T-helper 17 cell (primary cell): ENCODE data around the gene CCDC137. TPM values are rescaled to one million over a fixed set of nuclear protein-coding genes. Genes with fewer than 3 reads are reported as not detected.
A peak's percentile ranks its signal among the peaks of the same experiment; 100 is the strongest.
"Not testable (repeated sequence)": the region's sequence is repeated elsewhere in the genome, so short reads cannot be mapped to it uniquely, and the experiment has no call there.

Source experiments
- ATAC-seq: fragments of 150-1000 bp; cut with Tn5 transposase; 2 replicates; pipeline ENCODE4 v1.10.0; 2021; ENCODE audit warnings: mild to moderate bottlenecking, moderate library complexity
- DNase-seq, 3 donors: peaks; one replicate each; pipeline versions ENCODE4 v3.0.0 to v3.0.0-alpha.2; 2020 to 2021
- H3K9me3 ChIP-seq: one replicate; pipeline ENCODE4 v1.7.0; 2013; ENCODE audit warnings: low read length, mild to moderate bottlenecking; ENCODE audit not compliant: control insufficient read depth, poor library complexity, severe bottlenecking
- H3K27ac Mint-ChIP-seq: one replicate; pipeline ENCODE4 v1.8.0; 2022; ENCODE audit warnings: mild to moderate bottlenecking, moderate library complexity, mixed read lengths
- H3K27me3 Mint-ChIP-seq: one replicate; pipeline ENCODE4 v1.8.0; 2022; ENCODE audit warnings: mixed read lengths
- H3K36me3 Mint-ChIP-seq: one replicate; pipeline ENCODE4 v1.8.0; 2022; ENCODE audit warnings: low read depth, mixed read lengths
- H3K4me1 Mint-ChIP-seq: one replicate; pipeline ENCODE4 v1.8.0; 2022; ENCODE audit warnings: mild to moderate bottlenecking, mixed read lengths
- H3K4me3 Mint-ChIP-seq: one replicate; pipeline ENCODE4 v1.8.0; 2022; ENCODE audit warnings: mild to moderate bottlenecking, moderate library complexity, mixed read lengths
- total RNA-seq, 4 donors: library from RNA in 2 of 4; stranded (reverse) in 2 of 4; gene quantifications; one replicate each; pipeline ENCODE4 v1.2.3 and lab custom pipeline; 2022 to 2026

CCDC137 gene
- total RNA-seq, 2 donors from 2014 or later, result 15.0 to 18.4 TPM

DNA sequence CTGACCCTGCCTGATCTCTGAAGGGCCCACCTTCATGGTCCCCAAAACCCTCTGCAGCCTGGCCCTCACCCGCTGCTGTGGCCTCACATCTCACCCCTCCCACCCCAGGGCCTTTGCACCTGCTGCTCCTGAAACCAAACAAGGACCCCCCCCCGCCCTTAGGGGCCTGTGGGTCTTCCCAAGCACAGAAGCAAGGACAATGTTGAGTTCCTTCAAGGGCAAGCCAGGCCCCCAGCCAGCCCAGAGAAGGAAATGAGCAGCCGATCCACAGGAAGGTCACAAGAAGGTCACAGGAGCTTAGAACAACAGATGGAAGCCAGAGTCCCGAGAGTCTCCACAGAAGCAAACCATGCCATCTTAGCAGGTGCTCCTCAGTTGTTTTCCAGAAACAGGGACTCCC, 9.7 kb upstream of the CCDC137 start:
- H3K27ac Mint-ChIP-seq, result no peak overlapping the region
- H3K4me1 Mint-ChIP-seq, result peaks cover 13% of the 10 kb centered on the region
- no peaks in the 10 kb centered on the region for H3K9me3 ChIP-seq
- DNase-seq (no peak), ATAC-seq (no peak)
- H3K36me3 Mint-ChIP-seq, result peaks cover under 1% of the 10 kb centered on the region
- H3K4me3 Mint-ChIP-seq, result no peak overlapping the region
- peaks cover 8% of the 10 kb centered on the region for H3K27me3 Mint-ChIP-seq

DNA sequence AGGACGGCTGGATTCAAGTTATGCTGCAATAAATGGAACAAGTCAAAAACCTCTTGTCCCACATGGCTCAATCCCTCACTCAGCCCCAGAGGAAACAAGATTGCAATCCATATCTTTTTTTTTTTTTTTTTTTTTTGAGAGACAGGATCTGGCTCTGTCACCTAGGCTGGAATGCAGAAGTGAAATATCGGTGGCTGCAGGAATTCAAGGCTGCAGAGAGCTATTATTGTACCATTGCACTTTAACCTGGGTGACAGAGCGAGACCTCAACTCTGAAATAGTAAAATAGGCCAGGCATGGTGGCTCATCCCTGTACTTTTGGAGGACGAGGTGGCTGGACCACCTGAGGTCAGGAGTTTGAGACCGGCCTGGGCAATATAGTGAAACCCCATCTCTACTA, 7.5 kb upstream of the CCDC137 start:
- Mint-ChIP-seq H3K27ac (no peak overlapping the region), H3K36me3 (no peaks in the 10 kb centered on the region), H3K4me3 (no peak overlapping the region), H3K27me3 (peaks cover 1% of the 10 kb centered on the region), H3K4me1 (peaks cover 16% of the 10 kb centered on the region)
- ATAC-seq (no peak), DNase-seq (no peak)
- H3K9me3 ChIP-seq, result no peaks in the 10 kb centered on the region

DNA sequence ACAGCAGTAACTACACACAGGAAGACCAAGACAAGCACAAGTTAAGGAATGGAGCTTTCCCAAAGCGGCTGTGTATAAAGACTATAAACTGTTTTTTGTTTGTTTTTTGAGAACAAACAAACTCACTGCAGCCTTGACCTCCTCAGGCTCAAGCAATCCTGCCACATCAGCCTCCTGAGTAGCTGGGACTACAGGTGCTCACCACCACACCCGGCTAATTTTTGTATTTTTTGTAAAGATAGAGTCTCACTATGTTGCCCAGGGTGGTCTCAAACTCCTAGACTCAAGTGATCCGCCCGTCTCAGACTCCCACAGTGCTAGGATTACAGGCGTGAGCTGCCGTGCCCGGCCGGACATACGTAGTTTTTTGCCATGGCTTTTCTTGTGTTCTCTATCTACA, 6.1 kb upstream of the CCDC137 start:
- Mint-ChIP-seq H3K27ac (peak overlapping the region; percentile 11), H3K36me3 (no peaks in the 10 kb centered on the region), H3K4me1 (peaks cover 21% of the 10 kb centered on the region), H3K27me3 (no peaks in the 10 kb centered on the region), H3K4me3 (no peak overlapping the region)
- no peaks in the 10 kb centered on the region for H3K9me3 ChIP-seq
- no peak for ATAC-seq
- DNase-seq, result no peak

DNA sequence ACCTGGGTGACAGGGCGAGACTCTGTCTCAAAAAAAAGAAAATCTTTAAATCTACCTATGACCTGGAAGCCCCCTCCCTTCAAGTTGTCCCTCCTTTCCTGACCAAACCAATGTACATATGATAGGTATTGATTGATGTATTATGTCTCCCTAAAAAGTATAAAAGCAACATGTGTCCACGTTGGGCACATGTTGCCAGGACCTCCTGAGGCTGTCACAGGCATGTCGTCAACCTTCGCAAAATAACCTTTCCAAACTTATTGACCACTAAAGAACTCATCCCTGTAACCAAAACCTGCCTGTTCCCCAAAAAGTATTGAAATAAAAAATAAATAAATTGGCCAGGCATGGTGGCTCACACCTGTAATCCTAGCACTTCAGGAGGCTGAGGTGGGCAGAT, 4.5 kb upstream of the CCDC137 start:
- no peak for DNase-seq
- no peak overlapping the region for H3K4me3 Mint-ChIP-seq
- no peaks in the 10 kb centered on the region for H3K9me3 ChIP-seq
- no peaks in the 10 kb centered on the region for H3K36me3 Mint-ChIP-seq
- H3K4me1 Mint-ChIP-seq, result peaks cover 27% of the 10 kb centered on the region
- H3K27ac Mint-ChIP-seq, result peak overlapping the region; percentile 91
- H3K27me3 Mint-ChIP-seq, result no peaks in the 10 kb centered on the region
- ATAC-seq, result no peak

DNA sequence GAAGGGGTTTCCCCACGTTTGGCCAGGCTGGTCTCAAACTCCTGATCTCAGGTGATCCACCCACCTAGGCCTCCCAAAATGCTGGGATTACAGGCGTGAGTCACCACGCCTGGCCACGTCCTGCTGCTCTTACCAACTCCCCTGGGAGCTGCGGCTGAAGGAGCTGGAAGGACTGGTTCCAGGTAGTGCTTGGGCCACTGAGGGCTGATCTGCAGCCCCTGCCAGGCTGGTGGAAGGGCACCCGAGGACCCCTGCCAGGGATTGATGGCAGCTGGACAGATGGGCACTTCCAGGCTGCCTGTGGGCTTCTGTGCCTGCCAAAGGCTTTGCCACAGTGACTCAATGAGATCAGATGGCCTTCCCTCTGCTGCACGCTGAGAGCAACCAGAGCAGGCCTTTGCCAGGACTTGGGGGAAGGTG, 2.5 kb upstream of the CCDC137 start:
- H3K9me3 ChIP-seq, result no peaks in the 10 kb centered on the region
- no peak for ATAC-seq
- peak overlapping the region; percentile 91 for H3K27ac Mint-ChIP-seq
- H3K27me3 Mint-ChIP-seq, result no peaks in the 10 kb centered on the region
- no peak for DNase-seq
- H3K4me1 Mint-ChIP-seq, result peaks cover 33% of the 10 kb centered on the region
- H3K4me3 Mint-ChIP-seq, result peak overlapping the region; percentile 21
- no peaks in the 10 kb centered on the region for H3K36me3 Mint-ChIP-seq

DNA sequence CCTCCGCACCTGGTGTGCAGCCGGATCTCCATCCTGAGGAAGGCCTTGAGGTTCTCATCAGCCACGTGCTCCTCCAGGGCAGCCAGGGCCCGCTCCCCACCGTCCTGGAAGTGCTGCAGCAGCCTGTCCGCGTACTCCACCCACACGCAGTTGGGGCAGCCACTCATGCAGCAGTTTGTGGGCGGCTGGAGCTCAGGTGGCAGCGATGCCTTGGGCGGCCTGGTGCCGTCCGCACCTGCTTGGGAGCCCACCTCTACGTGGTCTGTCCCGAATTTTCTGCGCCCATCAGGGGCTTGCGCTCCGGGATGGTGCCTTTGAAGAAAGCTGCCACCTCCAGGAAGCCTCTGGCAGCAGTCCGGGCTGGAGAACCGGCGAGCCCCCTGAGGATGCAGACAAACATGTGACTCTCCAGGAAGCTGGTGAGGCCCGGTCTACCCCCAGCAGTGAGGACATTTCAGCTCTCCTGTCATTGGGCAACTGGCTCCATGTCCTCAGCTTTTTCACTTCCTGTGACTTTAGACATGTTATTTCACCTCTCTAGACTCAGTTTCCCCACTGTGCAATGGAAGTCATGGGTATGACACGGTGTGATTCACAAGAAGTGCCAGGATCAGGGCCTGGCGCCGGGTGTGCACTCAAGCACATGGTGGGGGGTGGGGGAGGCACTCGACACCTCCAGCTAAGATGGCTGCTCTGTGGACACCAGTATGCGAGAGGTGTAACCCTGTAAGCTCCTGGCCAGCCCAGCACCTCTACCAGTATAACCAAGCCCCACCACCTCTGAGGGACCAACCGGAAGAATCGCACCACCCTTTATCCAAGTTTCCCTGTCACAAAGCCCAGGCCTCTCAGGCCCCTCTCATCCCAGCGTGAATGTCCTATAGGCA, 1.1 kb upstream of the CCDC137 start:
- ATAC-seq, result peak; percentile 16
- no peak for DNase-seq
- H3K27me3 Mint-ChIP-seq, result no peaks in the 10 kb centered on the region
- H3K4me3 Mint-ChIP-seq, result peak overlapping the region; percentile 96
- H3K27ac Mint-ChIP-seq, result peak overlapping the region; percentile 91
- H3K4me1 Mint-ChIP-seq, result peaks cover 35% of the 10 kb centered on the region
- no peaks in the 10 kb centered on the region for H3K9me3 ChIP-seq
- H3K36me3 Mint-ChIP-seq, result no peaks in the 10 kb centered on the region

DNA sequence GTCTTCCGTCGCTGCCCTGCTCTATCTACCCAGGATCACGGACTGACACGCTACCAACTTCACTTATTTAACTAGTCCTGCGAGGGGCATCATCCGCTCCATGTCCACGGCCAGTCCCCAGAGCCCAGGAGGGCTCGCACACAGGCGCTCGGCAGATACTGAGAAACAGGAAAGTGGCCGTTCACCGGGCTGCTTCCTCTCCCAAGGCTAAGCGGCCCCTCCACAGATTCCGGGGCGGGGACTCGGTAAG, 520 bp upstream of the CCDC137 start:
- H3K4me3 Mint-ChIP-seq, result peak overlapping the region; percentile 96
- peaks cover 35% of the 10 kb centered on the region for H3K4me1 Mint-ChIP-seq
- ATAC-seq (peak; percentile 21), DNase-seq (peak in 1 of 3 donors; percentile 24)
- peak overlapping the region; percentile 91 for H3K27ac Mint-ChIP-seq
- H3K9me3 ChIP-seq, result no peaks in the 10 kb centered on the region
- no peaks in the 10 kb centered on the region for H3K27me3 Mint-ChIP-seq
- no peaks in the 10 kb centered on the region for H3K36me3 Mint-ChIP-seq

DNA sequence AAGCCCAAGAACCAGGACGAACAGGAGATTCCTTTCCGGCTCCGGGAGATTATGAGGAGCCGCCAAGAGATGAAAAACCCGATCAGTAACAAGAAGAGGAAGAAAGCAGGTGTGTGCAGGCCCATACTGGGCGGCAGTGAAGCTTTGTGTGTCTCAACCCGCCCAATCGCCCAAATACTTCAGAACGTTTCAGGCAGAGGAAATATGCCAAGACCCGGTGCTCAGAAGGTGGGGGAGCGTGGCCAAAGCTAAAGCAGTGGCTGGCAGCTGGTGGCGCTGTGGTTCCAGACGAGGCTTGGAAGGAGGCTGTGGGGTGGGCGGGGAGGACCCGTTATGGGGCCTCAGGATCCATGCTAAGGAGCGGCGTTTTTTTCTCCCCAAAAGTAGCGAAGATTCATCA, 1.2 kb downstream of the CCDC137 start:
- peak overlapping the region; percentile 96 for H3K4me3 Mint-ChIP-seq
- peaks cover 33% of the 10 kb centered on the region for H3K4me1 Mint-ChIP-seq
- H3K9me3 ChIP-seq, result no peaks in the 10 kb centered on the region
- H3K36me3 Mint-ChIP-seq, result no peaks in the 10 kb centered on the region
- DNase-seq (no peak), ATAC-seq (no peak)
- peak overlapping the region; percentile 91 for H3K27ac Mint-ChIP-seq
- H3K27me3 Mint-ChIP-seq, result no peaks in the 10 kb centered on the region

DNA sequence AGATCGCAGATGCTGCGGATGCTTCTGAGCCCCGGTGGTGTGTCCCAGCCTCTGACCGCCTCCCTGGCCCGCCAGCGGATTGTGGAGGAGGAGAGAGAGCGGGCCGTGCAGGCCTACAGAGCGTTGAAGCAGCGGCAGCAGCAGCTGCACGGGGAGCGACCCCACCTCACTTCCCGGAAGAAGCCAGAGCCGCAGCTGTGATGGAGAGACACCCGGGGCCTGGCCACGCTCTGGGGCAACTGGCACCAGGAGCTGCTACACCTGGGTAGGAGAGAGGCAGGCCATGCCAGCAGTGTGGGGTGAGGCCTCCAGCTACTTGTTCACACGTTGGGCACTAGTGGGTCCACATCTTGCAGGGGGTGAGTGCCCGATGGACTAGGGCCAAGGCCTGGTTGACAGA, 6.0 kb downstream of the CCDC137 start:
- Mint-ChIP-seq H3K27me3 (no peaks in the 10 kb centered on the region), H3K36me3 (no peaks in the 10 kb centered on the region), H3K4me3 (no peak overlapping the region), H3K27ac (no peak overlapping the region), H3K4me1 (peaks cover 17% of the 10 kb centered on the region)
- DNase-seq, result no peak
- no peaks in the 10 kb centered on the region for H3K9me3 ChIP-seq
- ATAC-seq, result no peak

DNA sequence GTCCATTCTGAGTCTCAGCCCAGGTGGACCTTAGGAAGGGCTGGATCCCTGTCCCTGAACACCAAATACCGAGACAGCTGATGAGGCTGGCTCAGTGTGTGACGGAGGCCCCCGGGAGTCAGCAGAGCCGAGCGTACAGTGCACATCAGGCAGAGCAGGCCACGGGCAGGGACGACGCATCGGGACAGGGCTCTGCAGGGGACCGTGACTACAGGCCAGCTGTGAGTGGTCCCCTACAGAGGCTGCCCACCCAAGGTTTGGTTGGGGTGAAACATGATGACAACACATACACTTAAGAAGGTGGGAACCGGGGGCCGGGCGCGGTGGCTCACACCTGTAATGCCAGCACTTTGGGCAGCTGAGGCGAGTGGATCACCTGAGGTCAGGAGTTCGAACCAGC, 6.4 kb downstream of the CCDC137 start:
- Mint-ChIP-seq H3K27me3 (no peaks in the 10 kb centered on the region), H3K4me3 (no peak overlapping the region), H3K4me1 (peaks cover 15% of the 10 kb centered on the region), H3K27ac (no peak overlapping the region), H3K36me3 (no peaks in the 10 kb centered on the region)
- DNase-seq, result no peak
- no peak for ATAC-seq
- no peaks in the 10 kb centered on the region for H3K9me3 ChIP-seq

DNA sequence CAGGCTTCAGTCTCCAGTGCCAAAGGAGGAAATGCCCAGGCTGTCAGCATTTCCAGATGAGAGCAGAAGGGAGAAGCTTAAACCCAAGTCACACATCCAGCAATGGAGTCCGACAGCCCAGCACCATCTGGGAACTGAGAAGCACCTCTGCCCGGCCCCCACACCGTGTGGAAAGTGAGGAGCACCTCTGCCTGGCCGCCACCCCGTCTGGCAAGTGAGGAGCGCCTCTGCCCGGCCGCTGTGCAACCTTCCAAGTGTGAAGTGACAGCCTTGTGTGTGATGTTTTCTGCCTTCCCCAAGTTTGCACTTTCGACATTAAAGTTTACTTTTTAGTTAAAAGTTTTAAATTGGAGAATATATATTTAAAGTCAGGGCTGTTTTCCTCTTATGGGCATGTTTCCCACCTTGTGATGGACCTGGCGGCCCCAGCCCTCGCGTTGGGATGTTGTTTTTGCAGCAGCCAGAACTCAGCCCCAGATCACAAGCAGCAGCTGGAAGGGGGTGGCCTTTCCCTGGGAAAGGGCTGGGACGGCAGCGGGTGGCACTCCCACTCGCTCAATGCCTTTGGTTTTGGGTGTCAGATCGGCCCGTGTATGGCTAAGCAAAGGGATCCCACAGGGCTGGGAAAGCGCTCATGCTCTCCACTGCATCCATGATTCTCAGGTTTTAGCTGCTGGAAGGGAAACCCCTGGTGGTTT, 7.2 kb downstream of the CCDC137 start:
- no peak for ATAC-seq
- no peaks in the 10 kb centered on the region for H3K27me3 Mint-ChIP-seq
- H3K9me3 ChIP-seq, result no peaks in the 10 kb centered on the region
- no peak overlapping the region for H3K27ac Mint-ChIP-seq
- no peaks in the 10 kb centered on the region for H3K36me3 Mint-ChIP-seq
- no peak overlapping the region for H3K4me3 Mint-ChIP-seq
- H3K4me1 Mint-ChIP-seq, result peaks cover 9% of the 10 kb centered on the region
- DNase-seq, result no peak

DNA sequence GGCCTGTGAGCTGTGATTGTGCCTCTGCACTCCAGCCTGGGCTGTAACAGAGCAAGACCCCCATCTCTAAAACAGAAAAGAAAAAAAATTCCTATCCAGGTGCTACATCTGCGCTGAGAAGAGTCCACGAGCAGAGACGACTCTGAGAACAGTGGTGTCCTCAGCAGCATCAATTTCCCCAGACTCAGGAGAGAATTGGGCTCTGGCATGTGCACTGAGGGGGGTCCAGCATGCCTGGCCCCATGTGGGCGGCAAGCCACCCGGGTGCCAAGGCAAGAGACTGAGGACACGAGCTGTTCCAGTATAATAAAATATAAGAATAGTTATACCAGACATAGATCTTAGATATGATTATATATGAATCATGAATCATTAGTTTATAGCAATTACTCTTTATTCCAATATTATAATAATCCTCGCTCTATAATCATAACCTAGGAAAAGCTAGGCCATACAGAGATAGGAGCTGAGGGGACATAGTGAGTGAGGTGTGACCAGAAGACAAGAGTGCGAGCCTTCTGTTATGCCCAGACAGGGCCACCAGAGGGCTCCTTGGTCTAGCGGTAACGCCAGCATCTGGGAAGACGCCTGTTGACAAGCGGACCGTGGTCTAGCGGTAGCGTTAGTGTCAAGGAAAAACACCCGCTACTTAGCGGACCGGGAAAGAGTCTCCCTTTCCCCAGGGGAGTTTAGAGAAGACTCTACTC, 9.1 kb downstream of the CCDC137 start:
- H3K27me3 Mint-ChIP-seq, H3K4me3 Mint-ChIP-seq, H3K4me1 Mint-ChIP-seq, H3K36me3 Mint-ChIP-seq, H3K27ac Mint-ChIP-seq, ATAC-seq, H3K9me3 ChIP-seq, DNase-seq: not testable (repeated sequence)

DNA sequence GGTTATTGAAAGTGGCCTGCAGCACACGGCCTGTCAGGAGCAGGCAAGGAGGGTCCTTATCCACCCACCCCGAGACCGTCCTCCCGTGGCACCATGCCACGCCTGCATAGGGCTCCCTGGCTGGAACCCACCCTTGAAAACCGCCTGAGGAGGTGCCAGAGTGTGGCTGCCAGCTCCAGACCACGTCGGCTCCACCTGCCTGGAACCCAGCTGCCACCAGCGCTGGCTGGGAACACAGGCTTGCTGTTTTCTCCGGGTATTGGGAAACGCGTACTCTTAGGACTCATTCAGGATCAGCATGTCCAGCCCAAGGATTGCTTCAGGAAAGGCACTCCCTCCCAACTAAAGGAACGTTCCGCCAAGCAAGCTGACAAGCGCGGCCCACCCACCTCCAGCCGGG, 10.4 kb downstream of the CCDC137 start:
- ATAC-seq (no peak), DNase-seq (no peak)
- Mint-ChIP-seq H3K4me3 (no peak overlapping the region), H3K27me3 (no peaks in the 10 kb centered on the region), H3K27ac (no peak overlapping the region), H3K4me1 (peaks cover 7% of the 10 kb centered on the region), H3K36me3 (no peaks in the 10 kb centered on the region)
- H3K9me3 ChIP-seq, result no peaks in the 10 kb centered on the region
